SK-N-SH (cell line): ENCODE results near the gene HES1. TPM values are rescaled to one million over a fixed set of nuclear protein-coding genes. Genes with fewer than 3 reads are reported as not detected.

Experiments
- CTCF ChIA-PET: fragments of 300-600, 350-600 bp; formaldehyde crosslinking; extraction: SDS; loops from one replicate; lab custom pipeline; 2021; lab: Yijun Ruan, JAX
- POLR2A ChIA-PET: fragments of 350-600 bp; sonication (Branson Sonifier 250); formaldehyde crosslinking; extraction: SDS; loops from one replicate; lab custom pipeline; 2020; ENCODE audit warnings: antibody characterized with exemption, inconsistent platforms; lab: Yijun Ruan, JAX
- DNase-seq: peaks from one replicate; pipeline ENCODE4 v3.0.0; 2012
- H2AFZ ChIP-seq: fragments of 200-600 bp; sonication (generic); 2 replicates; pipeline ENCODE4 v1.8.1; 2016; ENCODE audit warnings: antibody characterized with exemption, mild to moderate bottlenecking, low read depth
- H3F3A ChIP-seq: fragments of 200-600 bp; sonication (generic); replicated peaks from 2 replicates; pipeline ENCODE3; 2016; ENCODE audit warnings: antibody characterized with exemption, mild to moderate bottlenecking; ENCODE audit not compliant: insufficient read depth
- H3K27ac ChIP-seq, 2 experiments: fragments of 200-500 bp in 1 of 2; fragments of 200-600 bp in 1 of 2; sonication (Bioruptor generic) in 1 of 2; sonication (generic), shearing (Covaris generic) in 1 of 2; 2 replicates each; pipeline versions ENCODE4 v1.5.1 to v1.6.1; 2014 to 2016; ENCODE audit warnings: low read depth in 2 of 2, inconsistent platforms in 1 of 2, low read length in 1 of 2, mild to moderate bottlenecking in 1 of 2, mixed read lengths in 1 of 2
- H3K27me3 ChIP-seq: fragments of 200-600 bp; sonication (generic), shearing (Covaris generic); 2 replicates; pipeline ENCODE4 v1.6.1; 2016; ENCODE audit warnings: mixed run types; ENCODE audit not compliant: insufficient read depth
- H3K36me3 ChIP-seq, 2 experiments: fragments of 200-500 bp in 1 of 2; fragments of 200-600 bp in 1 of 2; sonication (Bioruptor generic) in 1 of 2; sonication (generic) in 1 of 2; replicated peaks in 1 of 2; 2 replicates each; pipeline versions ENCODE3 to v1.5.1; 2014 to 2016; ENCODE audit warnings: low read length in 1 of 2, mild to moderate bottlenecking in 1 of 2; ENCODE audit not compliant: insufficient read depth in 2 of 2, control insufficient read depth in 1 of 2
- H3K4me1 ChIP-seq, 2 experiments: fragments of 200-500 bp in 1 of 2; fragments of 200-600 bp in 1 of 2; sonication (Bioruptor generic) in 1 of 2; sonication (generic), shearing (Covaris generic) in 1 of 2; 2 replicates each; pipeline versions ENCODE4 v1.5.1 to v1.6.1; 2014 to 2016; ENCODE audit warnings: low read depth in 1 of 2, low read length in 1 of 2, mixed run types in 1 of 2; ENCODE audit not compliant: insufficient read depth in 2 of 2, control insufficient read depth in 1 of 2
- H3K4me2 ChIP-seq: fragments of 200-600 bp; sonication (generic), shearing (Covaris generic); 2 replicates; pipeline ENCODE4 v1.6.1; 2017; ENCODE audit warnings: mixed run types
- H3K4me3 ChIP-seq, 2 experiments: fragments of 200-500 bp in 1 of 2; fragments of 200-600 bp in 1 of 2; sonication (Bioruptor generic) in 1 of 2; sonication (generic), shearing (Covaris generic) in 1 of 2; 2 replicates each; pipeline versions ENCODE4 v1.5.1 to v1.8.1; 2014 to 2016; ENCODE audit warnings: low read depth in 2 of 2, inconsistent platforms in 1 of 2, low read length in 1 of 2, mild to moderate bottlenecking in 1 of 2, mixed read lengths in 1 of 2, moderate library complexity in 1 of 2
- H3K79me2 ChIP-seq: fragments of 200-600 bp; sonication (generic); 2 replicates; pipeline ENCODE4 v1.8.1; 2017; ENCODE audit warnings: mild to moderate bottlenecking; ENCODE audit not compliant: insufficient read depth
- H3K9ac ChIP-seq: fragments of 200-600 bp; sonication (generic); 2 replicates; pipeline ENCODE4 v1.6.1; 2017; ENCODE audit warnings: mixed run types
- H3K9me2 ChIP-seq: fragments of 200-600 bp; sonication (generic); 2 replicates; pipeline ENCODE4 v1.6.1; 2017; ENCODE audit warnings: mixed run types
- H3K9me3 ChIP-seq: fragments of 200-600 bp; sonication (generic); 2 replicates; pipeline ENCODE4 v1.6.1; 2017; ENCODE audit warnings: mixed run types, mild to moderate bottlenecking, moderate library complexity
- H4K20me1 ChIP-seq: fragments of 200-600 bp; sonication (generic); 2 replicates; pipeline ENCODE4 v1.6.1; 2017; ENCODE audit warnings: mild to moderate bottlenecking, mixed run types; ENCODE audit not compliant: insufficient read depth
- EP300 ChIP-seq, 2 experiments: IDR thresholded peaks; 2 replicates each; pipeline versions ENCODE4 v1.4.0 to v1.6.1; 2012; ENCODE audit warnings: borderline replicate concordance in 1 of 2, low read depth in 1 of 2, low read length in 1 of 2
- FOXJ3 ChIP-seq: sonication (generic); formaldehyde crosslinking; IDR thresholded peaks from 2 replicates; pipeline ENCODE4 v1.5.1; 2020; ENCODE audit warnings: mild to moderate bottlenecking, missing genetic modification reagents
- GABPA ChIP-seq: IDR thresholded peaks from 2 replicates; pipeline ENCODE4 v1.4.0; 2012; ENCODE audit warnings: low read depth, mild to moderate bottlenecking
- MEF2A ChIP-seq: IDR thresholded peaks from 2 replicates; pipeline ENCODE4 v1.4.0; 2012; ENCODE audit warnings: low read depth, borderline replicate concordance
- POLR2AphosphoS5 ChIP-seq: IDR thresholded peaks from 2 replicates; pipeline ENCODE4 v1.6.1; 2012; ENCODE audit warnings: low read depth, low read length
- RAD21 ChIP-seq: IDR thresholded peaks from 2 replicates; pipeline ENCODE4 v1.6.1; 2012; ENCODE audit warnings: mild to moderate bottlenecking, low read length
- RXRA ChIP-seq: IDR thresholded peaks from 2 replicates; pipeline ENCODE4 v1.4.0; 2012; ENCODE audit warnings: low read depth, mild to moderate bottlenecking, borderline replicate concordance
- SIN3A ChIP-seq: IDR thresholded peaks from 2 replicates; pipeline ENCODE4 v1.6.1; 2012; ENCODE audit warnings: low read depth, mild to moderate bottlenecking, low read length, moderate library complexity, borderline replicate concordance
- TEAD4 ChIP-seq: IDR thresholded peaks from 2 replicates; pipeline ENCODE4 v1.4.0; 2012; ENCODE audit warnings: mild to moderate bottlenecking, borderline replicate concordance; ENCODE audit not compliant: insufficient read depth
- YY1 ChIP-seq: IDR thresholded peaks from 2 replicates; pipeline ENCODE4 v1.4.0; 2012; ENCODE audit warnings: low read depth, mild to moderate bottlenecking
- WGBS: methylation state at CpG from one replicate; pipeline ENCODE4 v1.1.6; 2017; ENCODE audit warnings: low lambda C conversion rate; 5-methylcytosine and 5-hydroxymethylcytosine counted together
- polyA plus RNA-seq, 3 experiments: library from polyadenylated mRNA; depleted of rRNA; stranded (reverse); fragments of >200 nt; gene quantifications; 2 replicates each; pipeline ENCODE4 v1.2.3, GENCODE V29; 2012
- TF ChIP-seq, protein P1 (sequence below): fragments of 200-600 bp; sonication (generic); IDR thresholded peaks from 2 replicates; pipeline ENCODE4 v1.6.1; 2017; ENCODE audit warnings: antibody characterized with exemption, mild to moderate bottlenecking, moderate library complexity
- TF ChIP-seq, protein P2 (sequence below): IDR thresholded peaks from 2 replicates; pipeline ENCODE4 v1.4.0; 2012; ENCODE audit warnings: low read depth
- TF ChIP-seq, protein P3 (sequence below): IDR thresholded peaks from 2 replicates; pipeline ENCODE4 v1.6.1; 2012; ENCODE audit warnings: mild to moderate bottlenecking, low read depth, low read length, moderate library complexity
- TF ChIP-seq, protein P4 (sequence below): IDR thresholded peaks from 2 replicates; pipeline ENCODE4 v1.4.0; 2012; ENCODE audit warnings: low read depth, borderline replicate concordance

Gene HES1
- polyA plus RNA-seq, 1 of the 3 experiments (the other 2 are of a cell fraction) = 225 TPM

DNA sequence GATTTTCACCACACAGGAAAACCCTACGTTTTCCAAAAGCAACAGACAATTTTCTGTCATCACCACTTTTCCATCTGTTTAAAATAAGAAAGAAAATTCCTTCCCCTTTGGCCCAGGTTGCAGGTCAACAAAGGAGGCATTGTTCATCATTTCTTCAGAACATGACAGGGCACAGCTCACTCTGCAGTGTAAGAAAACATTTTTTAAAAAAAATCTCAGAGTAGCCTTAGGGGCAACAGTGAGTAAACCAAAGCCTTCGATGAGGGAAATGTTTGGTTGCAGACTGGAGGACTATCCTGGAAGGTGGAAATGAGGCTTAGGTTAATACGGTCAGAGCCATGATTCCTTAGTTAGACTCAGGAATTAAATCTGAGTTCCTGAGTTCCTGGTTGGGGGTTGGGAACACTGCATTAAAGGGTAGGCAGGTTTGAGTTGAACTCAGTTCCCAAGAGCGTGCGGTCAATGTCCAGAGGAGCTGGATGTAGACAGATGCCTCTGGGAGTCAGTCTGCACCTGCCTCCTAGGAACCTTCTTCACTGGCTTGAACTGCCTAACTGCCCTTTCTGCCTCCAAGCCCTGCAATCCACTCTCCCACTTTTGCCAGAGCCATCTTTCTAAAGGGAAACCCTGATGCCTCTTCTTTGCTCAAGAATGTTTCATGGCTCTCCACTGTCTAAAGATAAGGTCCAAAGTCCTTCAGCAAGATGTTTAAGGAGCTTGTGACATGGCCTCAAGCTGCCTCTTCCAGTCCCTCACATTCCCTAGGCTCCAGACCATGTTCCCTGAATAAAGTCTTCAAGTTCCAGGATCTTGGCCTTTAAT lies 3.3 kb upstream of the HES1 start:
- TF ChIP-seq GABPA (no peak), RAD21 (no peak), EP300 (IDR thresholded peaks at IDR 0.05; ENCODE audit: borderline replicate concordance in 1 of 2, low read depth in 1 of 2, low read length in 1 of 2) (no peak), MEF2A (no peak), POLR2AphosphoS5 (no peak), SIN3A (no peak), FOXJ3 (CRISPR knock-in tag) (no peak), TEAD4 (no peak), YY1 (no peak), RXRA (no peak)
- TF ChIP-seq, protein P1, sequence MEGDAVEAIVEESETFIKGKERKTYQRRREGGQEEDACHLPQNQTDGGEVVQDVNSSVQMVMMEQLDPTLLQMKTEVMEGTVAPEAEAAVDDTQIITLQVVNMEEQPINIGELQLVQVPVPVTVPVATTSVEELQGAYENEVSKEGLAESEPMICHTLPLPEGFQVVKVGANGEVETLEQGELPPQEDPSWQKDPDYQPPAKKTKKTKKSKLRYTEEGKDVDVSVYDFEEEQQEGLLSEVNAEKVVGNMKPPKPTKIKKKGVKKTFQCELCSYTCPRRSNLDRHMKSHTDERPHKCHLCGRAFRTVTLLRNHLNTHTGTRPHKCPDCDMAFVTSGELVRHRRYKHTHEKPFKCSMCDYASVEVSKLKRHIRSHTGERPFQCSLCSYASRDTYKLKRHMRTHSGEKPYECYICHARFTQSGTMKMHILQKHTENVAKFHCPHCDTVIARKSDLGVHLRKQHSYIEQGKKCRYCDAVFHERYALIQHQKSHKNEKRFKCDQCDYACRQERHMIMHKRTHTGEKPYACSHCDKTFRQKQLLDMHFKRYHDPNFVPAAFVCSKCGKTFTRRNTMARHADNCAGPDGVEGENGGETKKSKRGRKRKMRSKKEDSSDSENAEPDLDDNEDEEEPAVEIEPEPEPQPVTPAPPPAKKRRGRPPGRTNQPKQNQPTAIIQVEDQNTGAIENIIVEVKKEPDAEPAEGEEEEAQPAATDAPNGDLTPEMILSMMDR = no peak
- TF ChIP-seq, protein P2, sequence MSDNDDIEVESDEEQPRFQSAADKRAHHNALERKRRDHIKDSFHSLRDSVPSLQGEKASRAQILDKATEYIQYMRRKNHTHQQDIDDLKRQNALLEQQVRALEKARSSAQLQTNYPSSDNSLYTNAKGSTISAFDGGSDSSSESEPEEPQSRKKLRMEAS = no peak
- TF ChIP-seq, protein P3, sequence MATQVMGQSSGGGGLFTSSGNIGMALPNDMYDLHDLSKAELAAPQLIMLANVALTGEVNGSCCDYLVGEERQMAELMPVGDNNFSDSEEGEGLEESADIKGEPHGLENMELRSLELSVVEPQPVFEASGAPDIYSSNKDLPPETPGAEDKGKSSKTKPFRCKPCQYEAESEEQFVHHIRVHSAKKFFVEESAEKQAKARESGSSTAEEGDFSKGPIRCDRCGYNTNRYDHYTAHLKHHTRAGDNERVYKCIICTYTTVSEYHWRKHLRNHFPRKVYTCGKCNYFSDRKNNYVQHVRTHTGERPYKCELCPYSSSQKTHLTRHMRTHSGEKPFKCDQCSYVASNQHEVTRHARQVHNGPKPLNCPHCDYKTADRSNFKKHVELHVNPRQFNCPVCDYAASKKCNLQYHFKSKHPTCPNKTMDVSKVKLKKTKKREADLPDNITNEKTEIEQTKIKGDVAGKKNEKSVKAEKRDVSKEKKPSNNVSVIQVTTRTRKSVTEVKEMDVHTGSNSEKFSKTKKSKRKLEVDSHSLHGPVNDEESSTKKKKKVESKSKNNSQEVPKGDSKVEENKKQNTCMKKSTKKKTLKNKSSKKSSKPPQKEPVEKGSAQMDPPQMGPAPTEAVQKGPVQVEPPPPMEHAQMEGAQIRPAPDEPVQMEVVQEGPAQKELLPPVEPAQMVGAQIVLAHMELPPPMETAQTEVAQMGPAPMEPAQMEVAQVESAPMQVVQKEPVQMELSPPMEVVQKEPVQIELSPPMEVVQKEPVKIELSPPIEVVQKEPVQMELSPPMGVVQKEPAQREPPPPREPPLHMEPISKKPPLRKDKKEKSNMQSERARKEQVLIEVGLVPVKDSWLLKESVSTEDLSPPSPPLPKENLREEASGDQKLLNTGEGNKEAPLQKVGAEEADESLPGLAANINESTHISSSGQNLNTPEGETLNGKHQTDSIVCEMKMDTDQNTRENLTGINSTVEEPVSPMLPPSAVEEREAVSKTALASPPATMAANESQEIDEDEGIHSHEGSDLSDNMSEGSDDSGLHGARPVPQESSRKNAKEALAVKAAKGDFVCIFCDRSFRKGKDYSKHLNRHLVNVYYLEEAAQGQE = no peak
- TF ChIP-seq, protein P4, sequence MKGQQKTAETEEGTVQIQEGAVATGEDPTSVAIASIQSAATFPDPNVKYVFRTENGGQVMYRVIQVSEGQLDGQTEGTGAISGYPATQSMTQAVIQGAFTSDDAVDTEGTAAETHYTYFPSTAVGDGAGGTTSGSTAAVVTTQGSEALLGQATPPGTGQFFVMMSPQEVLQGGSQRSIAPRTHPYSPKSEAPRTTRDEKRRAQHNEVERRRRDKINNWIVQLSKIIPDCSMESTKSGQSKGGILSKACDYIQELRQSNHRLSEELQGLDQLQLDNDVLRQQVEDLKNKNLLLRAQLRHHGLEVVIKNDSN = no peak
- H3F3A ChIP-seq = peaks cover 26% of the 10 kb centered on the region
- no peaks in the 10 kb centered on the region for H3K36me3 ChIP-seq
- H3K27ac ChIP-seq = no peak overlapping the region
- H3K4me1 ChIP-seq = peaks cover 15 to 48% of the 10 kb centered on the region in 2 experiments; a peak in 3 of 4 replicates
- 83% methylated on average over 5 of the region's 5 CpGs for WGBS
- H3K27me3 ChIP-seq = no peaks in the 10 kb centered on the region
- H3K9me2 ChIP-seq = no peaks in the 10 kb centered on the region
- no peak overlapping the region for H3K9ac ChIP-seq
- H3K79me2 ChIP-seq = peaks cover 16% of the 10 kb centered on the region
- no peak for DNase-seq
- no peak overlapping the region for H3K4me2 ChIP-seq
- ChIA-PET POLR2A (interaction anchor here (0.9 to 1.2 kb wide), 2 partner anchors 28 to 117 kb away, joined by 3 read pairs; no protein-coding TSS in a partner anchor), CTCF (interaction anchor here (1.1 to 2.8 kb wide), 3 partner anchors 9 to 467 kb away, joined by 3 to 8 read pairs (median 8); no protein-coding TSS in a partner anchor)
- no peaks in the 10 kb centered on the region for H3K9me3 ChIP-seq
- peaks cover 15% of the 10 kb centered on the region for H4K20me1 ChIP-seq
- no peak overlapping the region for H2AFZ ChIP-seq
- H3K4me3 ChIP-seq = no peak overlapping the region
